HEK293 (cell line): ENCODE data around the gene NINJ2.
A peak's percentile ranks its signal among the peaks of the same experiment; 100 is the strongest.

Experiments used
- CTCF ChIP-seq: fragments of 450-650 bp; formaldehyde crosslinking; IDR thresholded peaks from 2 replicates; pipeline ENCODE4 v1.5.1; 2016; ENCODE audit warnings: missing biosample characterization, missing genetic modification characterization
- HOXA7 ChIP-seq: sonication (generic); formaldehyde crosslinking; IDR thresholded peaks from 2 replicates; pipeline ENCODE4 v1.8.1; 2022; ENCODE audit warnings: missing genetic modification reagents, borderline replicate concordance
- REST ChIP-seq: fragments of 450-650 bp; formaldehyde crosslinking; IDR thresholded peaks from 2 replicates; pipeline ENCODE4 v1.5.1; 2016; ENCODE audit warnings: missing biosample characterization, missing genetic modification characterization
- ZNF335 ChIP-seq: fragments of 450-650 bp; formaldehyde crosslinking; conservative IDR thresholded peaks from 2 replicates; pipeline ENCODE4 v1.5.1; 2016; ENCODE audit warnings: missing biosample characterization, missing genetic modification characterization

GRCh38 chr12:693934-694533, 30.8 kb upstream of the NINJ2 start:
- no peak for TF ChIP-seq CTCF (tag by site-specific recombination)
- TF ChIP-seq REST (tag by site-specific recombination) = no peak
- peak; percentile 40 for TF ChIP-seq ZNF335 (tag by site-specific recombination)
- TF ChIP-seq HOXA7 = no peak
